NCI-H1436 (cell line): Measurements from ENCODE around the gene KCNK4.
"Not testable (repeated sequence)": the region's sequence is repeated elsewhere in the genome, so short reads cannot be mapped to it uniquely, and the experiment has no call there.

Experiments
- DNase-seq: peaks from one replicate; lab custom pipeline; 2025; lab: John Stamatoyannopoulos, UW

KCNK4 gene

GRCh38 chr11:64306876-64307622 is 15.9 kb downstream of the KCNK4 start:
- no peak for DNase-seq

- not testable (repeated sequence) for DNase-seq
These were observed 16.7 kb downstream of the KCNK4 start for GRCh38 chr11:64307795-64308194.

GRCh38 chr11:64312947-64313346 is 21.8 kb downstream of the KCNK4 start:
- DNase-seq, result no peak

GRCh38 chr11:64313491-64314145 is 22.5 kb downstream of the KCNK4 start:
- no peak for DNase-seq

GRCh38 chr11:64314146-64314804 is 23.2 kb downstream of the KCNK4 start:
- DNase-seq, result no peak

- DNase-seq, result no peak
These were observed 23.9 kb downstream of the KCNK4 start for GRCh38 chr11:64314805-64315561.

- not testable (repeated sequence) for DNase-seq
These were observed 24.8 kb downstream of the KCNK4 start for GRCh38 chr11:64315667-64316526.

- no peak for DNase-seq
These were observed 25.7 kb downstream of the KCNK4 start for GRCh38 chr11:64316672-64317324.

GRCh38 chr11:64317325-64317960 is 26.3 kb downstream of the KCNK4 start, which contains the start of gene TRMT112:
Gene TRMT112 (minus strand): TSS chr11:64317559. CDS start chr11:64317526, 33 bp downstream.
- peak; percentile 97 for DNase-seq

GRCh38 chr11:64317961-64318765 is 27.1 kb downstream of the KCNK4 start, which contains the start of gene PRDX5:
Gene PRDX5 (plus strand): TSS chr11:64318121. CDS start chr11:64318216, 95 bp downstream.
- peak; percentile 94 for DNase-seq

- DNase-seq, result no peak
These were observed 28.0 kb downstream of the KCNK4 start for GRCh38 chr11:64318766-64319761.

GRCh38 chr11:64320556-64320955 is 29.5 kb downstream of the KCNK4 start:
- DNase-seq, result no peak

GRCh38 chr11:64321026-64321425 is 29.9 kb downstream of the KCNK4 start:
- DNase-seq, result no peak

GRCh38 chr11:64321533-64321932 is 30.4 kb downstream of the KCNK4 start:
- DNase-seq, result no peak

- DNase-seq, result no peak
These were observed 31.8 kb downstream of the KCNK4 start for GRCh38 chr11:64322925-64323260.

- no peak for DNase-seq
These were observed 32.3 kb downstream of the KCNK4 start for GRCh38 chr11:64323373-64323772.

GRCh38 chr11:64323984-64324383 is 32.9 kb downstream of the KCNK4 start:
- not testable (repeated sequence) for DNase-seq
